ENCODE measurements around the gene RBM19.

RBM19 gene

GRCh38 chr12:113800201-113800600 is 165.9 kb downstream of the RBM19 start:
- in situ Hi-C loops (cut with MboI; ENCODE audit: low sequenced_read_pairs, unreplicated experiment) = no loop called here
- TF ChIP-seq CTCF (IDR thresholded peaks at IDR 0.05; ENCODE audit: borderline replicate concordance, control extremely low read depth, extremely low read depth, insufficient read depth, missing control alignments) = no peak
- no peak for DNase-seq (ENCODE audit: low spot score)

- DNase-seq (ENCODE audit: low spot score) = no peak
- TF ChIP-seq CTCF (IDR thresholded peaks at IDR 0.05; ENCODE audit: borderline replicate concordance, control extremely low read depth, extremely low read depth, insufficient read depth, missing control alignments) = no peak
- in situ Hi-C loops (cut with MboI; ENCODE audit: low sequenced_read_pairs, unreplicated experiment) = no loop called here
Measured at GRCh38 chr12:113798552-113798951, 167.6 kb downstream of the RBM19 start.

GRCh38 chr12:113797535-113797868 is 168.6 kb downstream of the RBM19 start:
- TF ChIP-seq CTCF (IDR thresholded peaks at IDR 0.05; ENCODE audit: borderline replicate concordance, control extremely low read depth, extremely low read depth, insufficient read depth, missing control alignments) = no peak
- DNase-seq (ENCODE audit: low spot score) = no peak
- in situ Hi-C loops (cut with MboI; ENCODE audit: low sequenced_read_pairs, unreplicated experiment) = no loop called here

- TF ChIP-seq CTCF (IDR thresholded peaks at IDR 0.05; ENCODE audit: borderline replicate concordance, control extremely low read depth, extremely low read depth, insufficient read depth, missing control alignments) = no peak
- in situ Hi-C loops (cut with MboI; ENCODE audit: low sequenced_read_pairs, unreplicated experiment) = no loop called here
- no peak for DNase-seq (ENCODE audit: low spot score)
Measured at GRCh38 chr12:113796852-113797534, 169.1 kb downstream of the RBM19 start.

- no peak for DNase-seq (ENCODE audit: low spot score)
- TF ChIP-seq CTCF (IDR thresholded peaks at IDR 0.05; ENCODE audit: borderline replicate concordance, control extremely low read depth, extremely low read depth, insufficient read depth, missing control alignments) = no peak
- in situ Hi-C loops (cut with MboI; ENCODE audit: low sequenced_read_pairs, unreplicated experiment) = no loop called here
Measured at GRCh38 chr12:113796066-113796827, 169.9 kb downstream of the RBM19 start.

GRCh38 chr12:113795445-113795844 is 170.7 kb downstream of the RBM19 start:
- in situ Hi-C loops (cut with MboI; ENCODE audit: low sequenced_read_pairs, unreplicated experiment) = no loop called here
- no peak for DNase-seq (ENCODE audit: low spot score)
- TF ChIP-seq CTCF (IDR thresholded peaks at IDR 0.05; ENCODE audit: borderline replicate concordance, control extremely low read depth, extremely low read depth, insufficient read depth, missing control alignments) = no peak

Measured in GM13976 (cell line).